Stimulated activated CD8-positive, alpha-beta memory T cell treated with anti-CD3 and anti-CD28 coated beads, Interleukin-2, amount 100 ng/mL, for 1 hour (primary cell): ENCODE results near the gene CDH5.

Experiments
- DNase-seq, 2 donors: peaks; one replicate each; pipeline ENCODE4 v3.0.0-alpha.2; 2020; ENCODE audit warnings: low read depth in 2 of 2

The CDH5 gene

DNA sequence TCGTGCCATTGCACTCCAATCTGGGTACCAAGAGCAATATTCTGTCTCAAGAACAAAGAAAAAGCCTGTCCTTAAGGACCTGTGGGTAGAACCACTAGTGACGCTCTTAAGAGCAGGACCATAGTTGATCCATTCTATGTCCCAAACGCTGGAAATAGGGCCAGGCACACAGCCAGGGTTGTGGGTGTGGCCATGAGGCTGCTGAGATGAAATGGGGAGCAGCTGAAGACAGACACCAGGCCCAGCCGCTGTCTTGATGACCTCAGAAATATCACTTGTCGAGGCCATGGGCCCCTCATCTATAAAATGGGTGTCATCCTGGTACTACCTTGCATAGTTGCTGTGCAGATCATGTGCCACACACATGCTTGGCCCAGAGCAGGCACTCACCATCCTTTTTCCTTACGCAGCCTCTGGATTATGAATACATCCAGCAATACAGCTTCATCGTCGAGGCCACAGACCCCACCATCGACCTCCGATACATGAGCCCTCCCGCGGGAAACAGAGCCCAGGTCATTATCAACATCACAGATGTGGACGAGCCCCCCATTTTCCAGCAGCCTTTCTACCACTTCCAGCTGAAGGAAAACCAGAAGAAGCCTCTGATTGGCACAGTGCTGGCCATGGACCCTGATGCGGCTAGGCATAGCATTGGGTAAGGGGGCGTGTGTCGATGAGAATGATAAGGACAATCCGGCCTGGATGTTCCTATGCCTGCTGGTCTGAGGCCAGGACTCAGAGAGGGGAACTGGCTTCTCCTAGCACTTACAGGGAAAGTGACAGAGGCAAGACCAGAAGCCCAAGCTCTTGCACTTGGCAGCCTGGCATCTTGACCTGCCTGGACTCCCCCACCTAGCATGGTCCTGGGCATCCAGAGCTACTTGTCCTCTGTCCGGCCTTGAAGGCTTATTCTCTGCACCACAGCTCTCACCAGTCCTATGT lies 25.5 kb downstream of the CDH5 start:
- DNase-seq = no peak

DNA sequence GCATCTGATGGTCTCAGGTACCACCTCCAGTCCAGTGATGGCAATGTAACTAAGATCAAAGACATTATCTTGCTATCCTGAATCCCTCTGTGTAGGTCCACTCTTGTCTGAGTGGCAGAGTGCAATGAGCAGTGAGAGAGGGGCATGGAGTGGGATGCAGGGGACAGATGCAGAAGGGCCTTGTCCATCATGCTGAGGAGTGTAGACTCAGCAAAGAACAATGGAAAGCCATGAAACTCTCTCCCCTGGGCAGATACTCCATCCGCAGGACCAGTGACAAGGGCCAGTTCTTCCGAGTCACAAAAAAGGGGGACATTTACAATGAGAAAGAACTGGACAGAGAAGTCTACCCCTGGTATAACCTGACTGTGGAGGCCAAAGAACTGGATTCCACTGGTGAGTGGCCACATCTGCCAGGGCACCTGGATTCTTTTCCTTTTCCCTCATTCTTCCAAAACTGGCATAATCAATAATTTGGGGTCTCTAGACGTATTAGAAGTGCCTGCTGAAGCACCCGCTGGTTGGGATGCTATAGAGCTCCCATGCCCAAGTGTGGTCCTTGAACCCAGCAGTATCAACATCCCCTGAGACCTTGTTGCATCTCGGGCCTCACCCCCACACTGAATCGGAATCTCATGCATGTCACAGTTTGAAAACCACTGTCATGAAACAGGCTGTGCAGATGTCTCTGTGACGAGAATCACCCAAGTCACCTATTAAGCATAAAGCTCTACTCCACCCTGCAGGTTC lies 29.5 kb downstream of the CDH5 start:
- DNase-seq = no peak

DNA sequence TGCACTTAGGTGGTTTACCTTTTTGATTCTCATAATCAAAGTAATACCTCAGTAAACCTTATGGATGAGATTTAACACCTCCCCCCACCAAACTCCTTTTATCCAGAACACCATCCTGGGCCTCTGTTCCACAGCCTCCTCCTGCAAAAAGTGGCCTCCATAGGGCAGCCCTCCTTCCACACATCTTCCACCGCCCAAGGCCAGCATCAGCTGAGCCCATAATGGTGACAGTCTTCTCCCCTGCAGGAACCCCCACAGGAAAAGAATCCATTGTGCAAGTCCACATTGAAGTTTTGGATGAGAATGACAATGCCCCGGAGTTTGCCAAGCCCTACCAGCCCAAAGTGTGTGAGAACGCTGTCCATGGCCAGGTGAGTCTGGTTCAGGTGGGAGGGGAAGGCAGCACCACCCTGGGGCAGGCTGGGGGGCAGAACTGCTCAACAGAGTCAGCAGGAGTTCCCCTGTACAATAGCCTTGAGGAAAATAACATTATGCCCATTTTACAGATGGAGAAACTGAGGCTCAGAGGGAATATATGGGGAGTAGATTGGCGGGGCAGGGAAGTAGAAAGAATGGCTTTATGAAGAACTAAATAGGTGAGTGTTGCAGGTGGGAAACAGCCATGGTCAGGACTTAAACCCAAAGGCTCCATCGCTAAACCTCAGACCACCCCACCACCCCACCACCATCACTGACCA lies 31.4 kb downstream of the CDH5 start:
- no peak for DNase-seq

DNA sequence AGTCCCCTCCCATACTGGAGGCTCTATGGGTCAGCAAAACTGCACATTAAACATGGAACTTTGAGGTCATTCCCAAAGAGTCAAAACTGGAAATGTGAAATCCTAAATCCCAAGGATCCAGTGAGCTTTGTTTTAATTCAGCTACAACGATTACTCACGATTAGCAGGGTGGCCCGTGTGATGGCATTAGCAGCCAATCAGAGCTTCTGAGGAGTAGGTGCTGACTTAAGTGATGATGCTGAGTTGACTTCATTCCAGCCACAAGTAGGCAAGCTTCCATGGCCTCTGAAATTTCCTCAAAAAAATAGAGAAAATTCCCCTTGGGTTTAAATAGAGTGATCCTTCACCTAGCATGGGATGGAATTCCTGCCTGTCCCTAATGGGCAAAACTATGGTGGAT lies 32.5 kb downstream of the CDH5 start:
- no peak for DNase-seq

DNA sequence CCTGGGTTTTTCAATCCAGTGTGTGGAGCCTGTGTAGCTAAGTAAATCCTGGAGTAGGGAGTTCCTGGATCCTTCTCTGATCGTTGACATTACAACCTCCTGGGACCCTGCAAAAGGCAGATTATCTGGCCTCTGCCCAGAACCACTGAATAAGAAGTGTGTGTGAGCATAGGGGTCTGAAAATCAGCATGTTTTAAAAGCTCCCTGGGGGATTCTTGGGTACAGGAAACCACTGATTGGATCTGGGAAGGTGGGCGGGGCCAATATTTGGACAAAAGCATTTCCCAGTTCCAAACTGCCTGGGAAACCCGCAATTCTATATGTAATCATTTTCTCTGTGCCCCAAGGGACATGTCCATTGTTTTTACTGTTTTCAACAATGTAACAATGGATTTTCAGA lies 33.4 kb downstream of the CDH5 start:
- DNase-seq = no peak

DNA sequence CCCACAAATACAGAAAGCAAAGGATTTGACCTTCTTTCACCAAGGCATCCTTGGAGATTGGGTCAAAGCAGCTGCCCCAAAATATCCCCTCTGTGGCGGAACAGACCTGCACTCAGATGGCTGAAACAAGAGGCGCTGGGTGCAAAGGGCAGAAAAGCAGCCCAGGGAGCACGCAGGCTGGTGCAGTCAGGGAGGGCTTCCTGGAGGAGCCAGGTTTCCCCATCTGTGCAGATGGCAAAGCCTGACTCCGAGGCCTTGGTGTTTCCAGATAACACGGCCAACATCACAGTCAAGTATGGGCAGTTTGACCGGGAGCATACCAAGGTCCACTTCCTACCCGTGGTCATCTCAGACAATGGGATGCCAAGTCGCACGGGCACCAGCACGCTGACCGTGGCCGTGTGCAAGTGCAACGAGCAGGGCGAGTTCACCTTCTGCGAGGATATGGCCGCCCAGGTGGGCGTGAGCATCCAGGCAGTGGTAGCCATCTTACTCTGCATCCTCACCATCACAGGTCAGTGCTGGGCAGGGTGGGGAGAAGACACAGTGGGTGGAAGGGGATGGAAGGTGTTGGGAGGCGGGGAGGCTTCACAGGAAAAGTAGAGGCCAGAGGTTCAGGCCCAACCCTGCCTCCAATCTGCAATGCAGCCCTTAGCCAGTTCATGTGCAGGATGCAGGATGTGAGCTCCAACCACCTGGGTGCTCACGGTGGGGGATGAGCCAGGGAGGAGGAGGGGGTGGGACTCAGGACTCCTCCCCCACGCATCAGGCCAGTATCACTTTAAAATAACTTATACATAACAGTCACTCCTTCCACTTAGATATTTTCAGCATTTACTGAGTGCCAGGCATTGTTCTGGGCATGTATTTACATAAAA lies 34.3 kb downstream of the CDH5 start:
- DNase-seq = no peak

DNA sequence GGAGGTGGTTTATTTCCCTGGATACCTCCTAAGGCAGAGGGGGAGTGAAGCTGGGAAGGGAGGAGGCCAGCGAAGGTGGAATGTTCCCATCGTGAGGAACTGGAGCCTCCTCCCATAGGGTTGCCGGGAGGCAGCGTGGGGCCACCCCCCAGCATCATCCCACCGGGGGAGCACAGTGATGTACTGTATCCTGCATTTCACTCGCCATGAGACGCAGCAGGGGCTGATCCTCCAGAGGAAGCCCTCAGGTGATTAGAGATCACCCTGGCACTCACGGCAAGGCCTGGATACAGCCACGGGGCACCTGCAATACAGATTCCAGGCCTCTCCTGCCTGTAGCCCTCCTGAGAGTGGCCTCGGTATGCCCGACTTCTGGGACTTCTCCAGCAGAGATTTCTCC lies 35.1 kb downstream of the CDH5 start:
- DNase-seq = no peak

DNA sequence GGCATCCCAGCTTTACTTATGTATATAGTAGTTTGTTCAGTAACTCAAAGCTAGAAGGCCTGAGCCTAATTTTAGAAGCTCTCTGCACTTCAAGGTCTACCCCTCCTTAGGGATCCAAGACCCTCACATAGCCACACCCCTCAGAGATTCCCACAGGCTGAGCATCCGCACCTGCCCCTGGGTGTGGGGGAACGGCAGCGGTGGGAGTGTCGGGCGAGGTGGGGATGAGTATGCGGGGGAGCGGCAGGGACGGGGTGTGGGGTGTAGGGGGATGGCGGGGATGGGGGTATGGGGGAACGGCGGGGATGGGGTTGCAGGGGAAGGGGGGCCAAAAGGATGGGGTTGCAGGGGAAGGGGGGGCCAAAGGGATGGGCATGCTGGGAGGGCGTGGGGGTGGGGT lies 35.7 kb downstream of the CDH5 start:
- no peak for DNase-seq

DNA sequence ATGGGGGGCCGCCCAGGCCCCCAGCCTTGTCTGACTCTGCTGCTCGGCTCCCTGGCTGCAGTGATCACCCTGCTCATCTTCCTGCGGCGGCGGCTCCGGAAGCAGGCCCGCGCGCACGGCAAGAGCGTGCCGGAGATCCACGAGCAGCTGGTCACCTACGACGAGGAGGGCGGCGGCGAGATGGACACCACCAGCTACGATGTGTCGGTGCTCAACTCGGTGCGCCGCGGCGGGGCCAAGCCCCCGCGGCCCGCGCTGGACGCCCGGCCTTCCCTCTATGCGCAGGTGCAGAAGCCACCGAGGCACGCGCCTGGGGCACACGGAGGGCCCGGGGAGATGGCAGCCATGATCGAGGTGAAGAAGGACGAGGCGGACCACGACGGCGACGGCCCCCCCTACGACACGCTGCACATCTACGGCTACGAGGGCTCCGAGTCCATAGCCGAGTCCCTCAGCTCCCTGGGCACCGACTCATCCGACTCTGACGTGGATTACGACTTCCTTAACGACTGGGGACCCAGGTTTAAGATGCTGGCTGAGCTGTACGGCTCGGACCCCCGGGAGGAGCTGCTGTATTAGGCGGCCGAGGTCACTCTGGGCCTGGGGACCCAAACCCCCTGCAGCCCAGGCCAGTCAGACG lies 36.2 kb downstream of the CDH5 start:
- no peak for DNase-seq

DNA sequence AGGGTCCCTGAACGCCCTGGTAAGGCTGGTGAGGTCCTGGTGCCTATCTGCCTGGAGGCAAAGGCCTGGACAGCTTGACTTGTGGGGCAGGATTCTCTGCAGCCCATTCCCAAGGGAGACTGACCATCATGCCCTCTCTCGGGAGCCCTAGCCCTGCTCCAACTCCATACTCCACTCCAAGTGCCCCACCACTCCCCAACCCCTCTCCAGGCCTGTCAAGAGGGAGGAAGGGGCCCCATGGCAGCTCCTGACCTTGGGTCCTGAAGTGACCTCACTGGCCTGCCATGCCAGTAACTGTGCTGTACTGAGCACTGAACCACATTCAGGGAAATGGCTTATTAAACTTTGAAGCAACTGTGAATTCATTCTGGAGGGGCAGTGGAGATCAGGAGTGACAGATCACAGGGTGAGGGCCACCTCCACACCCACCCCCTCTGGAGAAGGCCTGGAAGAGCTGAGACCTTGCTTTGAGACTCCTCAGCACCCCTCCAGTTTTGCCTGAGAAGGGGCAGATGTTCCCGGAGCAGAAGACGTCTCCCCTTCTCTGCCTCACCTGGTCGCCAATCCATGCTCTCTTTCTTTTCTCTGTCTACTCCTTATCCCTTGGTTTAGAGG lies 37.1 kb downstream of the CDH5 start:
- no peak for DNase-seq

DNA sequence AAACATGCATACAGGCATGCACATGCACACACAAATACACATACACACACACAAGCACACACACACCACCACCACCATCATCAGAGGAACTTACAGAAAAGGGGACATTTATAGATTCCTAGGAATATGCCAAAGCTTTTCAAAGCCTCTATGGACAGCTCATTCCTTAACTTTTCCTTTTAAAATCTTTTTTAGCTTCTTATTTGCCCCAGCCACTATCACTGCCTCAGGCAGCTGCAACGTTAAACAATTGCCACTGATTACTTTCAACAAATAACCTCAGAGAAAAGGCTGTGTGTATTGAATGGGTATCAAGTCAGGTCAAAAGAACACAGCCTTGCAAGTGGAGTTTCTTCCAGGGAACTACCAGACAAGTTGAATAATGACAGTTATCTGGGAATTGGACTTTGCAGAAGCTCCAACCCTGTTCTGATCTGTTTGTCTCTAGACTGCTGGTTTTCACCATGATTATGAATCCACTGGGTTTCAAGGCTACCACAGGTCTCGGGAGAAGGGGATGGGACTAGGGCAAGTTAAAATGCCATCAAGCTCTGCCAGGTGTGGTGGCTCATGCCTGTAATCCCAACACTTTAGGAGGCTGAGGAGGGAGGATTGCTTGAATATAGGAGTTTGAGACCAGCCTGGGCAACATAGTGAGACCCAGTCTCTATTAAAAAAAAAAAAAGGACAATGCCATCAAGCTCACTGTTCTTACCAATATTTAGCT lies 38.7 kb downstream of the CDH5 start:
- DNase-seq = no peak

DNA sequence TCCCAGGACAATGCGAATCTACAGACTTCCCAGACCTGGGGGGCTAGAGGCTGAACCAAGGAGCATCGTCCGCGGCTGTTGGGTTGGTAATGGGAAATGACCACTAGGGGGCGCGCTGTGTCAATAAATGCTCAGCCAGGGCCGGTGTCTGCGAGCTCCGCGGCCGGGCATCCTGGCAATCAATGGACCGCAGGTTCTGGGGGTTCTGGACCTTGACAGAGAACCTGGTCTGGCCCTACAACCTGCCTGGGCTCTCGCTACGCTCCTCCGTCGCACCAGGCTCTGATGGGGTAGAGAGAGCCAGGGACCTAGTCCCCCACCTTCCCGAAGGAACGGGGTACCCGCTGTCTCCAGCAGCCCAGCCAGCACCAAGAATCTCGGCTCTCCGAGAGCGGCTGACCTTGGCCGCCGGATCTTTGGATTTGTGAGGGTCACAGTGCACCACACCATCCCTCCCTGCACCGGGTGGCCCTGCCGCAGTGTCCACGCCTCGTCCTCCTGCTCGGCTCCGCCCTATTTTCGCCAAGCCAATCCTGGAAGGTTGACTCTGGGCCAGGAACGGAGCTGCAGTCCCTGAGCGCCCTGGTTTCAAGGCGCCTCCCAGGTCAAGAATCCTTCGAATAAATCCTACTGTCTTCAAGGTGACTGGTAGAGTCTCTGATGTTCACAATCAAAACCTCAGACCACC lies 40.2 kb downstream of the CDH5 start:
- DNase-seq = peak; percentile 78

DNA sequence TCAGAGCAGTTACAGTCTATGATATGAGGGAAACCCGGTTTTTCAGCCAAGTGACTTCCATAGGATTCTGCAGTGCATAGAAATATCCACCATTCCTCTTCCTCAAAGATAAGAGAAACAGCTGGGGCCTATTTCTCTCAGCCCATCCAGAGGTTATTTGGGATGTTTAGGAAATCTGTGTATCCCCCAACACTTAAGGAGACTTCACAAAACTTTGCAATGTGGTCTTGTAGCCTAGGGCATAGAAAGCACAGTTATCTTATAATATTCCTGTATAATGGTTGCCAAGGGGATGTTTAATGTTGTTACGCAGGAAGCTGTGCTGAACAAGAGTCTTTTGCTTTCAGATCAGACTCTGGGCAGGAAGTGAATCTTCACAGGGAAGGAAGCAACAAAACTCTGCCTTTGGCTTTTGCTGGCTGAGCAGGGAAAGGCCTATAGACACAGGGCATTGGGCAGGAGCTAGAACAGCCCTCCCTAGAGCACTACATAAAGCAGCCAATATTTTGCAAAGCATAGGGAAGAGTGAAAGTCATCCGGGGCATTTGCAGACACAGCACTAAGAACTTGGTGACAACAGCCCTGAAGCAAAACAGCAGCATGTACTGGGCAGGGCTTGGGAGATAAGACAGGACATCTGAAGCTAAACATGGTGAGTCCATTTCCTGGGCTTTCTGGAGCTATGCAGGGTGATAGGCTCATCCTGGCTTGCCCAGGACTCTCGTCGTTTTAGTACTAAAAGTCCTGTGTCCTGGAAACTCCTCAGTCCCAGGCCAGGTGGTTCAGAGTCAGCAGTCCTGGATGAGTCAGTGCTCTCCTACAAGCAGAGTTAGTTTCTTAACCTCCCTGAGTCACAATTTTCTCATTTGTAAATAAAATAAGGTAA lies 41.9 kb downstream of the CDH5 start:
- DNase-seq = no peak

DNA sequence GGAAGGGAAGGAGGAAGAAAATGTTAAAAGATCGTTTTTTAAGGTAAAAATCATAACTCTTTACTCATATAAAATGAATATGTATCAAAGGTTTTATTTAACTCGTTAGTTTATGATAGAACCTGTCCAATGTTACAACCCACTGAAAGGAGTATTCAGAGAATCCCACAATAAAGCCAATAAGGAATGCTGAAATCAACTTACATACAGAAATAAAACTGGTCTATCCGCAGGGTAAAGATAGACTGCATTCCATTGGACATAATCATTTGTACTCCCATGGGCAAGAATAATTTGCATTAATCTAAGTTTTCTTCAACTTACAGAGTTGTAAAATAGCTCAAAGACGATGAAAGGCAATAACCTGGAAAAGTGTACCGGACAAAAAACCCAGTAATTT lies 42.7 kb downstream of the CDH5 start:
- DNase-seq = no peak

DNA sequence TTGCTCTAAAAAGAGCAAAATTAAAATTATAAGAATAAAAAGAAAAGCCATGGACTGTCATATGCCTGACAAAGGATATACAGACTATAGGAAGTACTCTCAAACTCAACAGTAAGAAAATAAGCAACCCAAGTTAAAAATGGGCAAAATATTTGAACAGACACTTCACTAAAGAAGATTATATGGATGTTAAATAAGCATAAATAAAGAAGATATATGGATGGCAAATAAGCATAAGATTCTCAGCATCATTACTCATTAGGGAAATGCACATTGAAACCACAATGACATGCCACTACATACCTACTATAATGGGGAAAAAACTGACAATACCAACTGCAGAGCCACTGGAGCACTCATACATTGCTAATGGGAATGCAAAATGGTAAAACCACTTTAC lies 45.7 kb downstream of the CDH5 start:
- DNase-seq = no peak

DNA sequence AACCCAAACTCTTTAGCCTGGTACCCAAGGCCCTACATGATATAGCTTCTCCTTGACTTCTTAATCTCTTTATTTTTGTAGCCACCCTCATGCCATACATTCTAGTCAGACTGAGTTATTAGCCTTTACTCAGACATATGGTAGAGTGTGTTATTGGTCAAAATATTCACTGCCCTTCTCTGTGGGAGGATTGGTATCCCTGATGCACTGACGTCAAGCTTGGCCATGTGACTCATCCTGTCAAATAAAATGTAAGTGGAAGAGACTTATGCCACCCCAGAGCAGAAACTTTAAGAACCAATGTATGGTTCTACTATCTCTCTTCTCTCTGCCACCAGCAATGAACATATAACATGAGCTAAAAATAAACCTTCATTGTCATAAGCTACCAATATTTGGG lies 48.4 kb downstream of the CDH5 start:
- no peak for DNase-seq

DNA sequence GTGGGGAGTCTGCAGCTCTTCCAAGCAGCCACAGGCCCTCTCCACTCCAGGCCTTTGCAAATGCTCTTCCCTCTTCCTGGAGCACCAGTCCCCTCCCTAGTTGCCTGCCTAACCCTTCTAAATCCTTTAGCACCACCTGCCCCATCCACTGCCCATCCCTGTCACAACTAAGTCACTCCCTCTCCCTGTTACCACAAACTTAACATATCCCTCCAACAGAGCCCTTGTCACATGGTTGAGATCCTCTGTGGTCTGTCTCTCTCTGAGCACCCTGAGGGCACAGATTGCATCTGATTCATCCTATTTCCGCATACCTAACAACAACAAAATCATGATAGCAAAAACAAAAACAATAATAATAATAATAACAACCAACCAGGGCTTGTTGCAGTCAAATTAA lies 49.6 kb downstream of the CDH5 start:
- no peak for DNase-seq
